GM21786 (cell line): ENCODE measurements around the gene NT5C1A.

Experiments
- ATAC-seq: cut with Tn5 transposase; IDR thresholded peaks from one replicate; pipeline ENCODE4 v1.9.1; 2021; ENCODE audit not compliant: unreplicated experiment

NT5C1A gene

DNA sequence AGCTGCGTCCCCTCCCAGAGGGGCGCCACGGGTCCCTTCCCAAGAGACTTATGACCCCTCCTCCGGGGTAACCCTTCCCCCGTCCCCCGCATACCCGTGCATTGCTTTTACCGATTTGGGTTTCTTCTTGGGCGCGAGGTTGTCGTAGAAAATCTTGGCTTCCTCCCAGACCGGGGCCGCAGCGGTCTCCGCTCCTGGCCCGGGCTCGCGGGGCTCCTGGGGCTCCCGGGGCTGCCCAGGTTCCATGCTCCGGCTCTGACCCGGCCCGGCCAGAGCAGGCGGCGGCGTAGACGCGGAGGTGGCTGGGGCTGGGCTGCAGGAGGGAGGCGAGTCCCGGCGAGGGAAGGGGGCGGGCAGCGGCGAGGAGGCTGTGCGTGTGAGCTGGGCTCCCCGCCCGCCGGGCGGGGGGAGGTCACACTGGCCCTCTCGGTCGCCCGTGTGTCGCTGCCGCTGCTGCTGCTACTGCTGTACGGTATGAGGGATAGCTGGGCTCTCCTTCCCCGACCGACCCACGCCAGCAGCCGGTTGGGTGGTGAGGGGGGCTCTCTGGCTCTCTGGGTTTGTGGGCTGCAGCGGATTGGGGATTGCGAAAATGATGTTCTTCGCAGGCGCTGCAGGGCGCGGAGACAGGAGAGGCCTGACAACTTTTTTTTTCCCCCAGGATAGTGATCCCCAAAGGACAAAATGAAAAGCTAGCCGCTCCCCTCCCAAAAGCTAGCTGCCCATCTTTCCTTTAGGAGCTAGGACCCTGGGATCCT is at the start of gene NT5C1A:
TSS of gene NT5C1A (minus strand) at position 315 of the 758 bp plus-strand sequence. CDS start at position 246, 69 bp downstream.
- ATAC-seq: no peak

DNA sequence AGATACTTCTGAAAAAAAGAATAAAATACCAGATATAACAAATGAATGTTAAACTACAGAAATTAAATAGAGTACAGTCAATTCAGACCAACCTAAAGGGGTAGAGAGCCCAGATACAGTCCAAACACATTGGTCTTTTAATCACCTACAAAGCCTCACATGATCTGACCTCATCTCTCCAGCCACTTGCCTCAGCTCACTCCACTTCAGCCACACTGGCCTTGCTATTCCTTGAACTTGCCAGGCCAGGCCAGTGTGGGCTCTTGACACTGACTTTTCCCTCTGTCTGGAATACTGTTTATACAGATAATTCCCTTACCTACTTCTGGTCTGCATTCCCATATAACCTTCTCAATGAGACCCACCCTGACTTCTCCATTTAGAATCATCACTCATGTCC is 49.8 kb upstream of the NT5C1A start:
- ATAC-seq: no peak

DNA sequence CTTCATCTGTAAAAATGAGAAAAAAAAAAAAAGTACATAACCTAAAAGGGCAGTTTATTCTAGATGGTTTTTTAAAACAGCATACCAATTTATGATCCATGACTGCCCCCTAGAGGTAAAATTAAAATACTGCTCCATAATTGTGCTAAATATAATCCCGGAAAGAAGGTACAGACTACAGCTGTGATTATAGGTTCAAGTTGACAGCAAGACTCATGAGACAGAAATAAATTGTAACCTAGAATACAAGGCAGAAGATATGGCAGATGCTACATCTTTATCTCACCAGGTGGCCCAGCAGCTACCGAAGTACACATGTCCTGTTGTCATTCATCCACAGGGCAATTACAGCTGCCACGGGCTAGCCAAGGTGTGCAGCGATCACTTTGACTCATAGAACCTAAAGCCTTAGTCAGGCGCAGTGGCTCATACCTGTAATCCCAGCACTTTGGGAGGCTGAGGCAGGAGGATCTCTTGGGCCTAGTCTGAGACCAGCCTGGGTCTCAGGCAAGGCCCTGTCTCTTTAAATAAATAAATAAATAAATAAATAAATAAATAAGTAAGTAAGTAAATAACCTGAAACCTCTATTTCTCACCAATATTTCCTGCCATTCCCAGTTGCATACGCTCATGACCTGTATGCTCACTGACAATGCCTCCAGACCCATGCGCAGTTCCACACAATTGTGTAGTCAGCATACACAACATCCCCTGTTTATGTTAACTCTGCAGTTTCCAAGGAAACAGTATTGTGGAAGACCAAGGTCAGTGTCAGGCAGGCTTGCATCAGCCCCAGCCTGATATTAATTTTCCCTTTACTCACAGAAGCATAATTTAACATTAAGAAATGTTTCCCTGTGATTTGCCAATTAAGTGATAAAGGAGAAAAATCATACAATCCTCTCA is 48.4 kb upstream of the NT5C1A start:
- no peak for ATAC-seq

- ATAC-seq: no peak
Measured at GRCh38 chr1:39717809-39718208, 45.9 kb upstream of the NT5C1A start.

GRCh38 chr1:39713557-39713956 is 41.6 kb upstream of the NT5C1A start:
- no peak for ATAC-seq

DNA sequence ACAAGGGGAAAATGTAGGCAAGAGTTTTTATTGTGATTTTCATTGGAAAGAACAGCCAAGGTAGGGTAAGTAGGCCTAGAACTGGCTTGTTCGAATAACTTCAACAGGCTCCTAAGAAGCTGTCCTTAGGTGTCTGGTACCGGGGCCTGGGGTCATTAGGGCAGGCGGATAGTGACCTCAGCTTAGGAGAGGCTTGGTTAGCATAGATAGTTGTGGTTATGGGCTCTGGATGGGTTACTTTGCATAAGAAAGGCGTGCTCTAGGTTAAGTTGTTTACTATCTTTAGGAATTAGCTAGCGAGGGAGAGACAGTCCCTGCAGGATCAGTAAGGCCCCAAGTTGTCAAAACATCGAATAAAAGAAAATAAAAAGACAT is 40.0 kb upstream of the NT5C1A start:
- no peak for ATAC-seq

- ATAC-seq: no peak
Measured at GRCh38 chr1:39711104-39711965, 39.4 kb upstream of the NT5C1A start.

DNA sequence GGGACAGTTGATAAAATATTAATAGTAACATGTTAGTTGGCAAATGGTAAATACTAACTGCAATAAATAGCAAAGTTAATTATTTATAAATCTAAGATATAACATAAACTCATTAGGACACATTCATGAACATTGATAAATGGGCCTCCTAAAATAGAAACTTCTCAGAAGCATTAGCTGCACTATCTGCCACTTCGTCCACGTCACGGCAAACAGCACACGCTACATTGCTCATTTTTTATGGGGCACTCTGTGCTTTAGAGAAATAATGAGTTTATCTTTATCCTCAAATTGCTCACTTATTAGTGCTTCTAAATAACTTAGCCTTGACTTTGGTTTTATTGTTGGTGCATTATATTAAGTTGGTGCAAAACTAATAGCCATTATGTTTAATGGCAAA is 35.6 kb upstream of the NT5C1A start:
- no peak for ATAC-seq

- no peak for ATAC-seq
Measured at GRCh38 chr1:39704757-39705156, 32.9 kb upstream of the NT5C1A start.

GRCh38 chr1:39701049-39701439 is 29.1 kb upstream of the NT5C1A start:
- ATAC-seq: no peak

GRCh38 chr1:39700348-39700747 is 28.4 kb upstream of the NT5C1A start:
- no peak for ATAC-seq

- no peak for ATAC-seq
Measured at GRCh38 chr1:39699419-39699818, 27.5 kb upstream of the NT5C1A start.

- no peak for ATAC-seq
Measured at GRCh38 chr1:39698568-39698967, 26.7 kb upstream of the NT5C1A start.

GRCh38 chr1:39696448-39696847 is 24.5 kb upstream of the NT5C1A start:
- no peak for ATAC-seq

DNA sequence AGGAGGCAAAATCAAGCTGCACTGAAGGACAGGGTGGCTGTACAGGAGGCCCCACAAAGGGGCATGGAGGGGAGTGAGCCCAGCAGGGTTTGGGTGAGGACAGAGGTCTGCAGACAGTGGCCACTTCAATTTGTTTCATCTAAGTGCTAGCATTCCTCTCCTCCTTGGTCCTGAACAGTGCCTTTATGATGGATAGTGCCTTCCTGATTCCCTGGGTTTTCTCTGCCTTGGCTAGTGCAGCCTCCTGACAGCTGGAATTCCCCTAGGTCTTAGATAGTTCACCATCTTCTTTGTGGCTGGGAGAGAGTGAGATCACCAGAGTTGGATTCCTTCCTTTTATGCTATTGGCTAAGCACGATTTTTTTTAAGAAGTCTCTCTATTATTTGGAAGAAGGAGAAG is 23.1 kb upstream of the NT5C1A start:
- no peak for ATAC-seq

DNA sequence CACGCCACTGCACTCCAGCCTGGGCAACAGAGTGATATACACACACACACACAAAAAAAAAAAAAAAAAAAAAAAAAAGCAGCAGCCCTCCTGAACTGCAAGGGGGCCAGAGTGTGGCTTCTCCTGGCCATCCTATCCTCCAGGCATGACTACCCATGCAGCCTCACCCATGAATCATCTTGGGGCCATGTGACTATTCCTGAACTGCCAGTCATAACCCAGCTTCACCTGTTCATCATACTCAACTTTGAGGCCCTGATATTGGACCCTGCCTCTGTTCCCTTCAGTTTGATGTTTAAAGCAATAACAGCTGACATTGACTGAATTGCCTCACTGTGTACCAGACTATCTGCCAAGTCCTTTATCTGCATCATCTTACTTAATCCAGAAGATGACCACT is 22.1 kb upstream of the NT5C1A start:
- no peak for ATAC-seq

GRCh38 chr1:39692152-39693074 is 20.5 kb upstream of the NT5C1A start:
- ATAC-seq: no peak

- ATAC-seq: peak; percentile 58
Measured at GRCh38 chr1:39691383-39692151, 19.7 kb upstream of the NT5C1A start, which contains the start of gene HPCAL4. TSS of gene HPCAL4 (minus strand) at chr1:39691433. CDS start at chr1:39684603, 6,830 bp downstream.

DNA sequence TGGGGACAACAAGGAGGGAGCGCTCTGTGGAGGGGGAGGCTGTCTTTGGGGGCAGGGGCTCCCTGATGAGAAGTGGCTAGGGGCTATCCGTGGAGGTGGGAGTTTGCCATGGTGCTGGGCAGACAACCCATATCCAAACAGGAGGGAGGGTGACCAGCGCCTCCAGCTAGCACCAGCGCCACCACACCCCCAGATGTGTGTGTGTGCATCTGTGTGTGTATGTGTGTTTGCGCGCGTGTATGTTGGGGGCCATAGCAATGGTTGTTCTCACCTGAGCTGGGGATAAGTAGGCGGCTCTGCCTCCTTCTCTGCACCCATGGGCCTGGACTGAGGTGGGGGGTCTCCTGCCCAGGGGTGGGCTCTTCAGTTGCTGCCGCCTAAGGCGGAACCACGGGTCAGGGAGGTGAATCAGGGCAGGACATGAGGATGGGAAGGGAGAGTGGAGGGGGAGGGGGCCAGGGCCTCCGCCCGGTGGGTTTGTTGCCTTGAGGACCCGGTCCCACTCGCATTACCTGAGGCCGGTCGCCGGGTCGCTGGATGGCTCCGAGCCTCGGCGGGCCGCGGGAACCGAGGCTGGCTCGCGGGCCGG is 19.0 kb upstream of the NT5C1A start:
- no peak for ATAC-seq
